ENCODE measurements around the gene CSF1R. TPM values are rescaled to one million over a fixed set of nuclear protein-coding genes. Genes with fewer than 3 reads are reported as not detected.
A peak's percentile ranks its signal among the peaks of the same experiment; 100 is the strongest.

Gene CSF1R
- total RNA-seq, 1 experiment from 2014 or later: 2.4 TPM

DNA sequence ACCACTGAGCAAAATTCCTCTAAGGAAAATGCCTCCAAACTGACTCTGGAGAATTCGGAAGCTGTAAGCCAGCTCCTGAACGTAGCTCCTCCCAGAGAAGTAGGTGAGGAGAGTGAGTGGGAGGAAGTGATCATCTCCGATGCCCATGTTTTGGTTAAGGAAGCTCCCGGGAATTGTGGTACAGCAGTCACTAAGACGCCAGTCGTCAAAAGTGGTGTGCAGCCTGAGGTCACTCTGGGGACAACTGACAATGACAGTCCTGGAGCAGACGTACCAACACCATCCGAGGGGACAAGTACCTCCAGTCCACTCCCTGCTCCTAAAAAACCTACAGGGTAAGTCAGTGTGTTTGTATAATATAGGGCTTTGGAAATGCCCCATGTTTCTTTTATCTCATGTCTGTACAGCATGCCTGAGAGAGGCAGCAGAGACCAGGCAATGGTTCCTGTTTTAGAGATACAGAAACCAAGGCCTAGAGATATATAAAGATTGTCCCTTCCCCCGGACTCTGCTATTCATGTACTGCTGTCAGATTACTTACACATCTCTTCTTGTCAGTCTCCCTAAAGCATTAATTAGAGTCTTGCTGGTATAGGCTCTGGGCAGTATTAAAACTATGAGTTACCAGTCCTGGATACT is 61.9 kb downstream of the CSF1R start:
- DNase-seq (ENCODE audit: low read depth): no peak

DNA sequence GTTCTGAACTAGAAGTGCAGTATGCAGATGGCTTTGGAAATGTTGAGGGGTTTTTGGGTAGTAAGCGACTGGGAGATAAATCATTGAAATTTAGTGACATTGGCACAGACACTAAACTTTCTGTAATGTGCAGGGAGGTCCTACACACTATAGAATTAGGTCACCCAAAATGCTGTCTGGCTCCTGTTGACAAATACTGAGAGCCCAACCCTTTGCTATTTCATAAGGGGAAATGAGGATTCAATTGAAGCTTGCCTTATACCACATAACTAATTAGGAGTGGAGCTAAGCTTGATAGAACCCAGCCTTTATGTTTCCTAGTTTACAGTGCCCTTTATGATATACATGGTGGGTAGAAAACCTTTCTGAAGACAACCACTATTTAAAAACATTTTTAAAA is 63.2 kb downstream of the CSF1R start:
- no peak for DNase-seq (ENCODE audit: low read depth)

DNA sequence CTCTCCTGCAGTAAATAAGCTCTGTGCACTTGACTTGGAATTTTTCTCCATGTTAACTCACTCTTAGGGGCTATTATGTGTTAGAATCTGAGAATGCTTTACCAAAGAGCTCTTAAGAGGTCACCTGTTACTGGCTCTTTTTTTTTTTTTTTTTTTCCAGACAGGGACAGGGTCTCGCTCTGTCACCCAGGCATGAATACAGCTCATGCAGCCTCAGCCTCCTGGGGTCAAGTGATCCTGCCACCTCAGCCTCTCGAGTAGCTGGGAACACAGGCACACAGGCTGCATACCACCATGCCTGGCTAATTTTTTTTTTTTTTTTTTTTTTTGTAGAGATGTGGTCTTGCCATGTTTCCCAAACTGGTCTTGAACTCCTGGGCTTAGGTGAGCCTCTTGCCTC is 63.7 kb downstream of the CSF1R start:
- no peak for DNase-seq (ENCODE audit: low read depth)

DNA sequence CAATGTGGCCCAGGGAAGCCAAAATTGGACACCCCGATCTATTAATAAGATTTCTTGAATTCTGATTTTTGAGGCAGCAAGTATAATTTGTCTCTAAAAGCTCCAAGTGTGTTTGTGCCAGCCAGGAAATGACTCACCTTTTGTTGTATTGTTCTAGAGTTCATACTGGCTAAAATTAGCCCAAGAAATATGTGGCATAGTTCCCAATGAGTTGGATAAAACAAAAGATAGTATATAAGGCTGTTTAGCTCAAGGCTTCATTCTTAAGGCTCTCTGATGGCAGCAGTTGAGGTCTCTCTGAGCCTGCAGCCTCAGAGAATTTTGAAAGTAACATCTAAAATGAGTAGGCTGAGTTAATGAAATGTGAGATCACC is 64.2 kb downstream of the CSF1R start:
- DNase-seq (ENCODE audit: low read depth): peak; percentile 98

- DNase-seq (ENCODE audit: low read depth): peak; percentile 90
These were observed 64.7 kb downstream of the CSF1R start for GRCh38 chr5:150021491-150022157.

DNA sequence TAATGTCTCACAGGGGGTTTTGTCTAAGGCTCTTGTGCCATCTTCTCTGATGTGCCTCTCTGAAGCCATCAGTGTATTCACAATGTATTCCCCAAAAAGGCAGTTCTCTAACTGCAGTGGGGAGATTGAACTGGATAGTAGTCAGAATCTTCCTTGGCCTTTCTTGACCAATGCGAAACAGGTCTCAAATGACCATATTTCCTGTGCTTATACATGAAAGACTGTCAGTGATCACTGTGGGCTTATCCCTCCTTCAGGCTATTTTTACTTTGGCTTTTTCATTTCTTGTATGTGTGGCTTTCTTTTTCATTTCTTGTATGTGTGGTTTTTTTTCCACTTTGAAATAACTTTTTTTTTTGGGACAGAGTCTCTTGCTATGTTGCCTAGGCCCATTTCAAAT is 66.1 kb downstream of the CSF1R start:
- DNase-seq (ENCODE audit: low read depth): peak; percentile 39

DNA sequence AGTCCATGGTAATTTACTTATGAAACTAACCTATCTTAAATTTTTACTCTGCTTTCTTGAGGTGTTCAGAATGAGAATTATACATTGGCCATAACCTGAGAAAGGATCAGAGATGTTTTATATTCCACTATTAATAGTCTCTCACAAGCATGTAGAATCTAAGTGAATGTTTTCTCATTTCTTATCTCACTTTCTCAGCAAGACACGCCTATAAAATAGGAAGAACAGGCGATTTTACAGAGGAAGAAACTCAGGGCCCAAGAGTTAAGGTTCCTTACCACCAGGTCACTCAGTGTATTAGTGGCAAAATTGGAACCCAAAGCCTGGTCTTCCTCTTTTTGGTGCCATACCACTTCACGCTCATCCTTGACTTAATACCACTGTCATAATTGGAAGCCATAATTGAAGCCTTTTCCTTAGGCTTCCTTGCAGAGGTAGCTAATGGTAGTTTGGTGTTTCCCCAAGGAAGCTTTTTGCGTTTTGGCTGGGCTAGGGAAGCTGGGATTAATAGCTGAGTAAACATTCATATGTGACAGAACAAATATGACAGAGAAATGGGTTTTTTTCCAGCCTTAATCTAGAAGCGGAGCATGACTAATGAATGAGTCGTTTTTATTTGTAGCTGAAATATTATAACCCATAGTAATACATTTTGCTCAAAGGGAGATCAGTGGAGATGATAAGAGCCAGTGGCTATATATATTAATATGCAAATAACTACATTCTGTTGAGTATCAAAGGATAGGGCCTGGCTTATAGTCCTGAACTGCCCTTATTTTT is 68.9 kb downstream of the CSF1R start:
- DNase-seq (ENCODE audit: low read depth): peak; percentile 45

DNA sequence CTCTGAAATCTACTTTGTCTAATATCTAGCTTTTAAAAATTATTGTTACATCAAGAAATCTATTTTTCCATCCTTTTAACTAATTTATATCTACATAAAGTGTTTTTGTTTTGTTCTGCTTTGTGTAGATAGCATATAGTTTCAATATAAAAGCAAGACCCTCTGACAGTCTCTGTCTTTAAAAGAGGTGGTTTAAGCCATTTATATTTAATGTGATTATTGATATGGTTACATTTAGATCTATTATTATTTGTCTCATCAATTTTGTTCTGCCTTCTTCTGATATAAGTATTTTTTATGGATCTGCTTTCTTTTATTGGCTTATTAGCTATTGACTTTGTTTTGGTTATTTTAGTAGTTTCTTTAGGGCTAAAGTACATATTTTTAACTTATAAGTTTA is 69.8 kb downstream of the CSF1R start:
- DNase-seq (ENCODE audit: low read depth): no peak

- DNase-seq (ENCODE audit: low read depth): no peak
These were observed 70.9 kb downstream of the CSF1R start for GRCh38 chr5:150015415-150015814.

DNA sequence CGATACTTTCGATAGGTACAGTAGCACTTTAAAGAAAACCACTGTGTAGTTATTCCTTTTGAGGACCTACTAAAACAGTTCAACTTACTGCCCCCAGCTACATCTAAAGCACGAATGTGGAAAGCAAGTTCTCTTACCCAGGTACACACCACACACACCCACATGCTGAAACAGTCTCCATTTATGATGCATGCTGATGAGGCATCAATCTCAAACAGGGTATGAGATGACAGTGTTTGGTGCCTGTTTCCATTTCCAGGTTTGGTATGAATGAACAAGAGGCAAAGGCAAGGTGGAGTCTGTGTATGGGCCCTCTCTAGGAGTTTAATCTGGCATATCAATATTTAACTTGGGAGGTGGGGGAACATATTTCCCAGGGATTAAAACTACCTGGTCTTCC is 71.9 kb downstream of the CSF1R start:
- no peak for DNase-seq (ENCODE audit: low read depth)

DNA sequence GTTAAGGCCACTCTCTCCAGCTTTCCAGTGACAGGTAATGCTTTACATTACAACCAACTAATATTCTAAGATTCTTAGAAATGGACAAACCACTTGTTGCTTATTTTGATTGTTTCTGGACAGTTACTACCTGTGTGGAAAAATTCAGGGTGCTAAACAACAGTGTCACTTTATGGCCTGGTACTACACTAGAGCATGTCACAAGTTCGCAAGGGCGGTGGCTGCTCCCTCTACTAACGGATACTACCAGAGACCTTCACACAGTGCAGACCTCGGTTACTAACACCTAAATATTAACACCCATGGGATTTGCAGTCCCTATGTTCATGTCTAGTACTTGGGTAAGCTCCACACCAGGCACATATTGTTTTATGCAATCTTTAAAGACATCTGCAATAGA is 72.4 kb downstream of the CSF1R start:
- DNase-seq (ENCODE audit: low read depth): no peak

DNA sequence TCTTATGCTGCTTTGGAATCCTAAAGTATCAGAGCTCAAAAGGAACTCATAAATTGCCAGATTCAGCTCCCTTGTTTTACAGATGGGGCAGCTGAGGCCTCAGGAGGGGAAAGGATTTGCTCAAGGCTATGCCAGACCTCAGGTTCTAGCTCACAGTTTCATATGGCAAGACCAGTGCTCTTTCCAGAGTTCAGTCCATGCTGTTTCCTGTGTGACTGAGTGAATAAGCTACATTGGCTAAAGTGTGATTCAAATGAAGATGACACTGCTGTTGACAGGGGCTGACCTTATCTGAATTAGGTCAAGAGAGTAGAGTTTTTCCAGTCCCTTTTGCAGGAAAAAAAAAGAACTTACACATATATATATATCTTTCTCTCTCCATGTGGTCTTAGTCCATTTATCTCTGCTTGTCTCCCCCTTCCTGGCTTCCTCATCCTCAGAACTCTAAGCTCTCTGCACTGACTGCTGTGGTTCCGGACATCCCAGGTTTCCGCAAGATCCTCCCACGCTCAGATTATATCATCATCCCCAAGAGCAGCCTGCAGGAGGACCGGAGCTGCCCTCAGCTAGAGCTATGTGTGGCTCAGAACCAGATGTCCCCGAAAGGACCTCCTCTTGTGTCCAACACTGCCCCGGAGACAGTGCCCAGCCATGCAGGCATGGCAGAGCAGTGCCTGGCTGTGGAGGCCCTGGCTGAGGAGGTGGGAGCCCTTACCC is 76.5 kb downstream of the CSF1R start:
- no peak for DNase-seq (ENCODE audit: low read depth)

GRCh38 chr5:150007050-150007449 is 79.3 kb downstream of the CSF1R start:
- no peak for DNase-seq (ENCODE audit: low read depth)

DNA sequence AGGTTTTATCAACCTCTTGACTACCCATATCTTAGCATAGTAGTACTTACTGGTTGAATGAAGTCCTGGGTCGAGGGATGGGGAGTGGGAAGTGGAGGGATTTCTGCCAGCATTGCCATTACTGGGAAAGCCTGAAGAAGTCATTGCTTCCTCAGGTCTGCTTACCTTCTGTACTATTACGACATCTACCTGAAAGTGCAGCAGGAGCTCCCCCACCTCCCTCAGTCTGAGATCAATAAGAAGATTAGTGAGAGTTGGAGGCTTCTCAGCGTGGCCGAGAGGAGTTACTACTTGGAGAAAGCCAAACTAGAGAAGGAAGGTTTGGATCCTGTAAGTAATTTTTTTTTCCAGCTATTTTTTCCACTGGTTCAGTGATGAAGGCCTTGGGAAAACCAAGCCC is 80.0 kb downstream of the CSF1R start:
- DNase-seq (ENCODE audit: low read depth): no peak

Other genes with a start within 250 kb of the CSF1R start
- gene PDE6A, start 141.8 kb downstream of the CSF1R start, total RNA-seq (2014; rRNA removed; shearing (Covaris generic)): 0.02 and 0.22 TPM in 2 replicates
- gene SLC26A2, start 125.8 kb downstream of the CSF1R start, total RNA-seq (2014; rRNA removed; shearing (Covaris generic)): 11.9 and 17.5 TPM in 2 replicates
- gene TIGD6, start 85.9 kb downstream of the CSF1R start, total RNA-seq (2014; rRNA removed; shearing (Covaris generic)): 3.2 and 6.3 TPM in 2 replicates
- gene HMGXB3, start 85.8 kb downstream of the CSF1R start, total RNA-seq (2014; rRNA removed; shearing (Covaris generic)): 34.4 and 51.2 TPM in 2 replicates
- 23.5 and 44.4 TPM in 2 replicates for gene PDGFRB, start 69.3 kb upstream of the CSF1R start, total RNA-seq (2014; rRNA removed; shearing (Covaris generic))
- not detected in 2 replicates for gene CDX1, start 80.2 kb upstream of the CSF1R start, total RNA-seq (2014; rRNA removed; shearing (Covaris generic))
- not detected in 2 replicates for gene SLC6A7, start 103.5 kb upstream of the CSF1R start, total RNA-seq (2014; rRNA removed; shearing (Covaris generic))
- gene CAMK2A, start 203.2 kb upstream of the CSF1R start, total RNA-seq (2014; rRNA removed; shearing (Covaris generic)): 0.17 and 1.0 TPM in 2 replicates
- 32.7 and 51.2 TPM in 2 replicates for gene ARSI, start 216.4 kb upstream of the CSF1R start, total RNA-seq (2014; rRNA removed; shearing (Covaris generic))

Measured in M059J (cell line).